Nucleus accumbens (tissue), 56 donors: ENCODE results near the gene ADAMTS3.

ENCODE experiments used
- DNase-seq, 56 donors: peaks; one replicate each; lab custom pipeline; 2025; lab: John Stamatoyannopoulos, UW

The ADAMTS3 gene

GRCh38 chr4:72422416-72422815 is 146.6 kb downstream of the ADAMTS3 start:
- DNase-seq, result no peak

- DNase-seq, result peak in 1 of 56 donors; percentile 5
Observed at GRCh38 chr4:72418458-72418857, 150.6 kb downstream of the ADAMTS3 start.

GRCh38 chr4:72410158-72410557 is 158.9 kb downstream of the ADAMTS3 start:
- peak in 22 of 56 donors; percentile 1 to 53 (median 10) for DNase-seq

- DNase-seq, result no peak
Observed at GRCh38 chr4:72408568-72408967, 160.5 kb downstream of the ADAMTS3 start.

- no peak for DNase-seq
Observed at GRCh38 chr4:72405417-72405816, 163.6 kb downstream of the ADAMTS3 start.

GRCh38 chr4:72397314-72397713 is 171.7 kb downstream of the ADAMTS3 start:
- DNase-seq, result no peak

- no peak for DNase-seq
Observed at GRCh38 chr4:72394012-72394663, 174.9 kb downstream of the ADAMTS3 start.

GRCh38 chr4:72391281-72391680 is 177.7 kb downstream of the ADAMTS3 start:
- DNase-seq, result no peak

- DNase-seq, result no peak
Observed at GRCh38 chr4:72390409-72390808, 178.6 kb downstream of the ADAMTS3 start.

- no peak for DNase-seq
Observed at GRCh38 chr4:72388521-72388920, 180.5 kb downstream of the ADAMTS3 start.

- no peak for DNase-seq
Observed at GRCh38 chr4:72387959-72388358, 181.1 kb downstream of the ADAMTS3 start.

- no peak for DNase-seq
Observed at GRCh38 chr4:72383439-72383838, 185.6 kb downstream of the ADAMTS3 start.

GRCh38 chr4:72378901-72379300 is 190.1 kb downstream of the ADAMTS3 start:
- DNase-seq, result no peak

- DNase-seq, result no peak
Observed at GRCh38 chr4:72377491-72378194, 191.4 kb downstream of the ADAMTS3 start.

GRCh38 chr4:72376901-72377300 is 192.1 kb downstream of the ADAMTS3 start:
- DNase-seq, result no peak

GRCh38 chr4:72375073-72375736 is 193.8 kb downstream of the ADAMTS3 start:
- no peak for DNase-seq

GRCh38 chr4:72374159-72374558 is 194.9 kb downstream of the ADAMTS3 start:
- no peak for DNase-seq

GRCh38 chr4:72366601-72367000 is 202.4 kb downstream of the ADAMTS3 start:
- no peak for DNase-seq

GRCh38 chr4:72365981-72366380 is 203.0 kb downstream of the ADAMTS3 start:
- DNase-seq, result no peak

- no peak for DNase-seq
Observed at GRCh38 chr4:72365016-72365415, 204.0 kb downstream of the ADAMTS3 start.

- DNase-seq, result no peak
Observed at GRCh38 chr4:72360075-72360474, 208.9 kb downstream of the ADAMTS3 start.

GRCh38 chr4:72358483-72358882 is 210.5 kb downstream of the ADAMTS3 start:
- no peak for DNase-seq
